Adrenal gland (tissue), 5 donors: ENCODE results near the gene DUSP18.

Source experiments
- CTCF ChIP-seq, 6 experiments: fragments of 450-650 bp in 4 of 6; fragments of 200-600 bp in 2 of 6; sonication (generic) in 1 of 6; IDR thresholded peaks; 1 replicate in 5 of 6; 2 replicates in 1 of 6; pipeline versions ENCODE4 v1.5.1 to v1.8.0; 2016 to 2021; ENCODE audit warnings: antibody characterized with exemption in 6 of 6, mild to moderate bottlenecking in 2 of 6, moderate library complexity in 1 of 6
- POLR2A ChIP-seq, 2 donors: fragments of 450-650 bp; IDR thresholded peaks; one replicate each; pipeline ENCODE4 v1.6.1; 2017; ENCODE audit warnings: antibody characterized with exemption in 2 of 2, mild to moderate bottlenecking in 2 of 2, moderate library complexity in 1 of 2
- donor health status: DM: no; HTN: no; CAD: no.

GRCh38 chr22:30637701-30638114, 30.0 kb downstream of the DUSP18 start:
- TF ChIP-seq CTCF (IDR thresholded peaks at IDR 0.05) (no peak), POLR2A (IDR thresholded peaks at IDR 0.05) (no peak)
